Colon (tissue), 2 donors: ENCODE results near the gene PEDS1.
"Not testable (repeated sequence)": the region's sequence is repeated elsewhere in the genome, so short reads cannot be mapped to it uniquely, and the experiment has no call there.

ENCODE experiments used
- FAIRE-seq: peaks from 2 replicates; lab custom pipeline; 2012; peaks lifted over from hg19 to GRCh38; lab: Jason Lieb, UNC
- donor health status: control.
- donor health status: control.

PEDS1 gene

GRCh38 chr20:50112512-50113419, 40.8 kb downstream of the PEDS1 start, which contains the start of gene UBE2V1:
UBE2V1 (minus strand) TSS chr20:50113150; CDS start chr20:50113128, 22 bp downstream.
- no peak for FAIRE-seq

GRCh38 chr20:50111829-50112495, 41.6 kb downstream of the PEDS1 start:
- FAIRE-seq: no peak

DNA sequence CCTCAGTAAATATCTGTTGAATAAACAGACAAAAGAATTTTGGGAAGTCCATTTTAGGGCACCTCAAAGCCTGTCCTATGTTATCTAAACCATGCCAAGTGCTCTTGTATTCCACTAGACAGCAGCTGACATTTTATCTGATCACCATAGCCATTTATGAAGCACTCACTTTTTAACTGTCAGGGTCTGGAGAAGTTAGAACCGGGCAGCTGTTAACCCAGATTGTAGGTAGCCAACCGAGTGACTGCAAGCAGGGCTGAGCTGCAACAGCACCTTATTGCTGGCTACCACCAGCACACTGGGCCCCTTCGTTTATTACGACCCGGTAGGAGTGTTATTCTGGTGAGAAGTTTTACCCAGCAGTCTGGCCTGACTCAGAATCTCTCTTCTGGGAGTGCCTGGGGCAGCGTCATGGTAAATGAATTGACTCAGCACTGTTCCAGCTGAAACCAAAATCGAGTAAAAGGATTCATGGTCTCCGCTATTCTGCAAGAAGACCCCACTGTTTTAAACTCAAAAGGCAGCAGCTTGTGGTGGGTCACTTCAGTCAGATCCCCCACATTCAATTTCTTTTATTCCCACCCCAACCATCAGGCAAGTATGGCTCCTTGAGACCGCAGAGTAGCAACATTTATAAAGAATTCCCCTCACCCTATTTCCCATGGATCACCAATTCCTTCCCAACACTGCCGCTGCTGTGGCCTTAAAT, 42.2 kb downstream of the PEDS1 start:
- no peak for FAIRE-seq

GRCh38 chr20:50110141-50111047, 43.1 kb downstream of the PEDS1 start:
- no peak for FAIRE-seq

- no peak for FAIRE-seq
Measured at GRCh38 chr20:50108556-50109235, 44.8 kb downstream of the PEDS1 start.

- FAIRE-seq: no peak
Measured at GRCh38 chr20:50107796-50108331, 45.7 kb downstream of the PEDS1 start.

GRCh38 chr20:50107086-50107660, 46.4 kb downstream of the PEDS1 start:
- FAIRE-seq: no peak

DNA sequence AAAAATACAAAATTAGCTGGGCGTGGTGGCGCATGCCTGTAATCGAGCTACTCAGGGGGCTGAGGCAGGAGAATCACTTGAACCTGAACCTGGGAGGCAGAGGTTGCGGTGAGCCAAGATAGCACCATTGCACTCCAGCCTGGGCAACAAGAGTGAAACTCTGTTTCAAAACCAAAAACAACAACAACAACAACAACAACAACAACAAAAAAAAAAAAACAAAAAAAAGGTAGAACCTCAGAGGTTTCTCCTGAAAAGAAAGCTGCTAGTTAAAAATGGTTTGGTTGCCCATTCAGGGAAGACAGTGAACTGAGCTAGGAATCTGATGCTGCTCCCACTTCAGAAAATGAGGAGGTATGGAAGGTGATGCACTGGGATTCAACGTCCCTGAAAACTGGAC, 46.9 kb downstream of the PEDS1 start:
- not testable (repeated sequence) for FAIRE-seq
